Activated CD8-positive, alpha-beta memory T cell treated with anti-CD3 and anti-CD28 coated beads, Interleukin-2, amount 50 U/mL, for 1 hour (primary cell): ENCODE measurements around the gene ZFAND3.

Experiments used
- DNase-seq: peaks from one replicate; pipeline ENCODE4 v3.0.0-alpha.2; 2020; ENCODE audit errors: extremely low read depth

ZFAND3 gene

DNA sequence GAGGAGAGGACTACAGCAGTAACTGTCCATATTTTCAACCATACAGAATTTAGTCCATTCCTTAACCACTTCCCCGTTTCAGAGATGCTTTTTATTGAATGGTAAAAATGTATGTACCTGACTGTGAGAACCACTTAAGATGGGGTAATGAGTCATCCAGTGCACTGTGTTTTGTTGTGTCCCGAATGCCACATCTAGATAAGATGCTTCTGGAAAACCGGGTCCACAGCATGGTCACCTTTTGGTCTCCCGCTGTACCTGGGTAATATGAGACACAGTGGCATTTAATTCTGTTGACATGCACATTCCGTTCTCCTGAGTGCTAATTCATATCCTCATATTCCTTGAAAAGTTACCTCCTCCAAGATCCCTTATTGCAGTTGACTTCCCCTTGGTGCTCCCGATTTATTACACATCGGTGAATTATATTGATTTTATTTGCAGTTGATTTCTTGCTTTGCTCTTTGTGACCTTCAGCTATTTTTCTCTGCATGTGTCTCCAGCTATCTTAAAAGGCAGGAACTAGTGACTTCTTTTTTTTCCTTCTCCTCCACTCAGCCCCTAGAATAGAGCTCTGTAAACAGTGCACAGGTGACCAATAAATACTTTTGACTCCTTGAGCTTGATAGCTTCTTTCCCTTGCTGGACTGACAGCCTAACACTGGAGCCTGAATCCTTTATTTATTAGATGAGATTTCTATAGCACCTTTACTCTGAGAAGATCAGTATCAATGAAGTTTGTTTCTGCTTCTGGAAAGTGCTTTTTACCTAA is 314.6 kb downstream of the ZFAND3 start:
- no peak for DNase-seq

- no peak for DNase-seq
Observed at GRCh38 chr6:38134704-38135088, 315.2 kb downstream of the ZFAND3 start.

DNA sequence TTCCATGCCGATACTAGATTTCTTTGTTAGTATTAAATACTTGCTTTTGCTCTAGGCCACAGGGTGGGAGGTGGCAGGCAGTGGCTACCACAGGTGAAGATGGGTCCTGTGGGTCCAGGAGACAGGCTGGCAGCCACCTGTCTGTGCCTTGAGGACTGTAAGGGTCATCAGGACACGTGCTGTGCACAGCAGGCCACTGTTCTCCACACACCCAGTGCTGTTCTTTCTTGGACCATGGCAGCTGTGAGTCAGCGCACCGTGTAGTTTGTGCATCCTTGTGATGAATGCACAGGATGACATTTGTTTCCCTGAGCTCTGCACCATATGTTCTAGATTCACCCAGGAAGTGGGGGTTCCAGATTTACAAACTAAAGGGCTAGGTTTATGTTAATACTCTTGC is 317.0 kb downstream of the ZFAND3 start:
- DNase-seq: no peak

DNA sequence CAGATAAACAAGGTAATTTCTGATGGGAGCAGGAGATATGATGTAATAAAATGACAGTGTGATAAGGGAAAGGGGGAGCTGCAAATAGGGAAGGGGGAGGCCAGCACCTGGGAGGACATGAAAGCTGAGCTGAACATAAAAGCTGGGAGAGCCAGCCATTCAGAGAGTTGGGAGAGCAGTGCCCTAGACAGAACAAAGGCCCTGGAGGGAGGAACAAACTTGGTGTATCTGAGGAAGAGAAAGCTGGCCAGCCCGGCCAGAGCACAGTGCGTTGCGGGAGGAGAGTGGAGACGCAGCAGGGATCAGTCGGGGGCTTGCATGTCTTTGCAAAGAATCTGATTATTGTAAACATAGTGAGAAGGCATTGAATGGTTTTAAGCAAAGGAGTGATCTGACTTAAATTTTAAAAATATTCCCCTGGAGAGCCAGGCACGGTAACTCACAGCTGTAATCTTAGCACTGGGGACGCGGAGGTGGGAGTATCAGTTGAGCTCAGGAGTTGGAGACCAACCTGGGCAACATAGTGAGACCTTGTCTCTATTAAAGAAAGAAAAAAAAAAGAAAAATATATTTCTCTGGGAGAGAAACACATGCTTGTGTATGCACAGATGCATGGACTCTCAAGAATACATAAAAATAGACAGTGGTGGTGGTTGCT is 318.2 kb downstream of the ZFAND3 start:
- no peak for DNase-seq

DNA sequence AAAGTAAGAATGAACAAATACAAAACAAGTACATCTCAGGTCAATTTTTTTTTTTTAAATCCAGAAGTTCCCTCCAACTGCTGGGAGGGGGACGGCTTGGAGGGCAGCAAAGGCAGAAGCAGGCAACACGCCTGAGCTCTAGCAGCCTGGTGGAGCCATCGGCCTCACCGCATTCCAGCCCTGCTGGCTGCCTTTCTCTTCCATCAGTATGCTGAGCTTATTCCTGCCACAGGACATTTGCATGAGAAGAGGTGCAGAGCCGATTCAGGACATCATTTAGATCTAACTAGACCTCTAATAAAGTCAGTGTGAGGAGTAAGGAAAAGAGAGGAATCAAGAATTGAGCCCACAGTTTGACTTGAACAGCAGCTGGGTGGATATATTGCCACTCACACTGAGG is 318.8 kb downstream of the ZFAND3 start:
- DNase-seq: no peak

- DNase-seq: no peak
Observed at GRCh38 chr6:38141085-38141484, 321.6 kb downstream of the ZFAND3 start.

- DNase-seq: no peak
Observed at GRCh38 chr6:38141716-38142115, 322.2 kb downstream of the ZFAND3 start.

GRCh38 chr6:38142178-38142902 is 322.8 kb downstream of the ZFAND3 start:
- no peak for DNase-seq

DNA sequence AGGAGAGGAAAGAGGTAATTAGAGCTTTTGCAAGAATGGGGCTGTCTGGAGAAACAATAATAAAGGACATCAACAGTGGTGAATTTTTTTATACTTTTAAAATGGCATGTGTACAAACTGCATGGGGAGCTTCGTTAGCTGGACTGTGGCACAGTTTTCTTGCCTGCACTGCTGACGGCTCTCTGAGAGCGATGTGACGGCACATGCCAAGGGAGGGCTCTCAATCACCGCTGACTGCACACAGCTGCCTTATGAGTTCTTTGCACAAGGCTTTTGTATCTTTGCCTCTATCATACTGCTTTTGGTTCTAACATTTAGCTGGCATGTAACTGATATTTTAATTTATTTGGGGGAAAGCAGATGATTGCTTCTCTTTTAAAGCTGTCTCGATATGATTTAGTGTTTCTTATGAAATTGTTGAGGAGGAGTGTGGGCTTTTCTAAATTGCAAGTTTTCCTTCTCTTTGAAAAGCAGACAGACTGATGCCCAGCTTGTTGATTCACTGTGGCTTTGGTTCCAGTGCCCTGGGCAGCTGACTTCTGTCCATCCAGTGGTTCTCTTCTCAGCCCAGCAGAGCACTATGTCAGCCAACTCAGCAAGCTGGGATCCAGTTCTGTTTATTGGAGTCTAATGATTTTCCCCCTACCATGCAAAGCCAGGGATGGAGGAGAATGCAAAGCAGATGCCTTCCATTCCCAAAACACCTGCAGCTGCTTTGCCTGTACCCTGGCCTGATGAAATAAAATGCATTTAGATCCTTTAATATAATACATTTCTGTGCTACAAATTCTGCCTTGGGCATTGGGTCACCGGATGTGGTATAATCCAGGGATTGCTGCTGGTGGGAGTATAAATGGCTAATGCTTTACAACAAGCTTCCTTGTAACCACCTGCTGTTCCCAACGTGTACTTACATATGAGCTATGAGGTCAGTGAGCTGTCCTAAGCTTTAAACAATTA is 323.9 kb downstream of the ZFAND3 start:
- DNase-seq: no peak

- no peak for DNase-seq
Observed at GRCh38 chr6:38144365-38144945, 324.9 kb downstream of the ZFAND3 start.

DNA sequence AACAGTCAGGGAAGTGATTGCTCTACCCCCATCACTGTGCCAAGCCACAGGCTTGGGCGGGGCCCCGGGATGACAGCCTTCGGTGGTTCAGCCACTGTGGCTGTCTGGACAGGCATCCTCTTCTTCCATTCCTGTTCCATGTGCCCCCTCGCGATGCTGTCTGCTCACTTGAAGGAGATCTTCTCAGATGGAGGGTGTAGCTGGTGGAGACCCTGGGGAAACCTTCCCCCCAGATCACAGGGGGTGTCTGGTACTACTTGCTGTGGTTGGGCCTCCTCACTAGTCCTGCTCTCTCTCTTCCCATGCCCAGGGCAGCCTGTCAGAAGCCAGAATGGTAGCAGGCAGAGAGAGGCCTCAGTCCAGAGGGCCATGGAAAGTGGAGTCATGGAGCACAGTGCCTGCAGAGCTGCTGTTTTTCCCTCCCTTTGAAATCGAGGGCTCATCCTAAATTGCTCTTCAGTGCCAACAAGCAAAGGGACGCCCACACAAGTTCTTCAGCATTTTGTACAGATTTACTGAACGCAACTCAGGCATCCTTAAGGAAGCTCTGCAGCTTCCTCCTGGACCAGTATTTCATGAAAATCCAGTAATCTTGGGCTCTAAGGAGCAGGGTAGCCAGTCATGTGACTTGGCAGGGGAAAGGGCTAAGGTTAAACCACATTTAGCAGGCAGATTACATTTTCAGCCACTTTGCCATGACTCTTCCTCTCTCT is 326.6 kb downstream of the ZFAND3 start:
- no peak for DNase-seq

DNA sequence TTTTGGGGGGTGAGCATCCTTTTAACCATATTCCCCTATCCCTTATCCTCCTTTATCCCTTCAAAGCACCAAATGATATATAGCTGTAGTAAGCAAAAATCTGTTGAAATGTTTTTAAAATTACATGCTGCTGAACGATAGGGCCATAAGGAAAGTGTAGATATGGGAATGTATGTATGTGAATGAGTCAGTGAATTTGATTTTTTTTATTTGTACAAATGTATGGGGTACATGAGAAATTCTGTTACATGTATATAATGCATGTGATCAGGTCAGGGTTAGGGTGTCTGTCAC is 327.2 kb downstream of the ZFAND3 start:
- DNase-seq: no peak

DNA sequence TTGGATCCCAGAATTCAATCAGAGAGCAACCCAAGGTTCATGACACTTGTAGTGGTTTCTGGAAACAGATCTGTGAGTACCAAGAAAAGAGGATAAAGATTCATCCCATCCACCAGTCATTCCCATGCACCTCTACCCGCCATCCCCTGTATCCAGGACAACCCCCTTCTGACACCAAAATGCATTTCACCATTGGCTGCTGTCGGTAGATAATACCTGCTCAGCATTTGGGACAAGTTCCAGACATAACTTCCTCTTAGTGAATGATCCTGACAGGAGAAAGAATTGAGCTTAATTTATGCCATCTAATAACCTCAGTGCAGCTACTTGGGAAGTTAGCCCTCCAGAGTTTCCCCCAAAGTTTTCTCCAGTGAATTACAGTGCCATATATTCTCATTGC is 329.1 kb downstream of the ZFAND3 start:
- DNase-seq: no peak

- no peak for DNase-seq
Observed at GRCh38 chr6:38149531-38149930, 330.0 kb downstream of the ZFAND3 start.

- DNase-seq: no peak
Observed at GRCh38 chr6:38150021-38150420, 330.5 kb downstream of the ZFAND3 start.

DNA sequence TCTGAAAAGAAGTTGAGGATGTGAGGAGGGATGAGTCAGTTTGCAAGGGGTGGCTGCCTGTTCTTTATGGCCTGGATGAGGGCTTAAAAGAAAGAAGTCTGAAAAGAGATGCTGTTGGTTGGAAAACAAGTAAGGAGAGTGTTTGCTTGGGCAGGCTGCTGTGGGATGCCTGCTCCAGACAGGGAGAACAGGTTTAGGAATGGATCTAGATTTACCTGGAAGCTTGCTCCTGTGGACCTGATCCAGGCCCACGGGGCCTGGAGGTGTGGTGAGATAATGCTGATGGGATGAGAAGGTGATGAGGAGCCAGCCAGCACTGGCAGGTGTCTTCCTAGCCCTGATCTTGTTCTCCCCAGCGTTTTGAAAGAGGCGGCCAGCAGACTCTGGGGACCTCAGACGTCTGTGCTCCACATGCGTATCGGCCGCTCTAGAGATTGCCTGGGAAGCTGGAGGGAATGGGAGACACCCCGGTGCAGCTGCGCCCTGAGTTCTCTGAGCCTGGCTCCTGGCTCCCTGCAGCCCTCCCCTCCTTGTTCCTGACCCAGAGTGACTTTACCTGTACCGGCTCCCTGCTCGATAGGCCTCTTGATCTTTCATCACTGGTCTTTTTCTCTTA is 331.3 kb downstream of the ZFAND3 start:
- no peak for DNase-seq

DNA sequence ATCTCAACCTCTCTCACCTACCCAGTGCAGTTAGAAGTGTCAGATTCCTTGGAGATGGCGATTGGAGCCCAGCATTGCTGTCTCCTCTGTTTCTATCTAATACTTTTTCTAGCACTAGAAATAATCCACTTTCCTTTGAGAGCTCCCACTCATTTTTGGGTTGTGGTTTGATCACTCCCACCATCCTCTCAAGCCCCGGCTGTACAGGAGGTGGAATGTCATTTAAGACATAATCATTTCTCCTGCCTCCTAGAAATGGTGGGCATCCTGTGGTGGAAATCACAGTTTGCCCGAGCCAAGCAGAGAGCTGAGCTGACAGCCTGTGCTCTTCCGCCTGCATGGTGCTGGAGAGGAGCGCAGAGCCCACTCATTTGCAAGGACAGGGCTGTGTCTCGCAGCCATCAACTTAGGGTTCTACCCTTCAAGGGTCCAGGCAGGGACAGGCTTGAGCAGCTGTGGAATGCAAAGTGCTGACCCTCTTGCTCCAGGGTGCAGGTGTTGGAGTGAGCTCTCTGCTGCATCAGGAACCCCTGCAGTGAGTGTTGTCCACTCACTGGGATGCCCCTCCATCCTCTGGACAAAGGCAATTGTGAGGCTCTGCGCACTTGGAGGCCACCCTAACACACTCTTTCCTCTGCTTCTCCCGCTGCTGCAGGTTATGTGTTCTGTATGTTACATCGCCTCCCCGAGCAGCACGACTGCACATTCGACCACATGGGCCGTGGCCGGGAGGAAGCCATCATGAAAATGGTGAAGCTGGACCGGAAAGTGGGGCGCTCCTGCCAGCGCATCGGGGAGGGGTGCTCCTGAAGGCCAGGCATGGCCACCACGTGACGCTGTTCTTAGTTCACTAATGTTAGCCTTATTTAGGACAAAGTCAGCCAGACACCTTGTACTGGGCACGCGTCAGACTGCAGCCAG is 332.3 kb downstream of the ZFAND3 start:
- no peak for DNase-seq

GRCh38 chr6:38152620-38153019 is 333.1 kb downstream of the ZFAND3 start:
- DNase-seq: no peak

GRCh38 chr6:38153076-38153797 is 333.7 kb downstream of the ZFAND3 start:
- no peak for DNase-seq
